Measurements from ENCODE around the gene TRIM31.

GRCh38 chr6:30111266-30111856, 1.5 kb downstream of the TRIM31 start:
- TF ChIP-seq CTCF (IDR thresholded peaks at IDR 0.05) = no peak
- no peak for TF ChIP-seq KDM5A (IDR thresholded peaks at IDR 0.05)
- TF ChIP-seq ZFP36 (IDR thresholded peaks at IDR 0.05; ENCODE audit: borderline replicate concordance, partially characterized antibody) = no peak
- no peak for TF ChIP-seq MAX (IDR thresholded peaks at IDR 0.05)
- TF ChIP-seq ZSCAN20 (CRISPR knock-in tag; IDR thresholded peaks at IDR 0.05) = no peak
- TF ChIP-seq ELK1 (IDR thresholded peaks at IDR 0.05; ENCODE audit: low read depth, low read length) = no peak
- TF ChIP-seq USF2 (IDR thresholded peaks at IDR 0.05) = no peak
- TF ChIP-seq CHD2 (IDR thresholded peaks at IDR 0.05; ENCODE audit: low read length, partially characterized antibody) = no peak
- no peak for TF ChIP-seq RAD21 (conservative IDR thresholded peaks at IDR 0.05 in 1 of 2, IDR thresholded peaks at IDR 0.05 in 1 of 2)
- TF ChIP-seq REST (IDR thresholded peaks at IDR 0.05) = no peak
- no peak for TF ChIP-seq POLR2A (IDR thresholded peaks at IDR 0.05; ENCODE audit: low read length)
- no peak for TF ChIP-seq HEYL (CRISPR knock-in tag; IDR thresholded peaks at IDR 0.05)
- TF ChIP-seq CBX8 (IDR thresholded peaks at IDR 0.05) = no peak
- no peak for TF ChIP-seq SREBF2 (IDR thresholded peaks at IDR 0.05)
